Measurements from ENCODE around the gene MELK. TPM values are rescaled to one million over a fixed set of nuclear protein-coding genes. Genes with fewer than 3 reads are reported as not detected.

The MELK gene
- total RNA-seq, 2 donors from 2014 or later = 0.24 to 0.59 TPM

DNA sequence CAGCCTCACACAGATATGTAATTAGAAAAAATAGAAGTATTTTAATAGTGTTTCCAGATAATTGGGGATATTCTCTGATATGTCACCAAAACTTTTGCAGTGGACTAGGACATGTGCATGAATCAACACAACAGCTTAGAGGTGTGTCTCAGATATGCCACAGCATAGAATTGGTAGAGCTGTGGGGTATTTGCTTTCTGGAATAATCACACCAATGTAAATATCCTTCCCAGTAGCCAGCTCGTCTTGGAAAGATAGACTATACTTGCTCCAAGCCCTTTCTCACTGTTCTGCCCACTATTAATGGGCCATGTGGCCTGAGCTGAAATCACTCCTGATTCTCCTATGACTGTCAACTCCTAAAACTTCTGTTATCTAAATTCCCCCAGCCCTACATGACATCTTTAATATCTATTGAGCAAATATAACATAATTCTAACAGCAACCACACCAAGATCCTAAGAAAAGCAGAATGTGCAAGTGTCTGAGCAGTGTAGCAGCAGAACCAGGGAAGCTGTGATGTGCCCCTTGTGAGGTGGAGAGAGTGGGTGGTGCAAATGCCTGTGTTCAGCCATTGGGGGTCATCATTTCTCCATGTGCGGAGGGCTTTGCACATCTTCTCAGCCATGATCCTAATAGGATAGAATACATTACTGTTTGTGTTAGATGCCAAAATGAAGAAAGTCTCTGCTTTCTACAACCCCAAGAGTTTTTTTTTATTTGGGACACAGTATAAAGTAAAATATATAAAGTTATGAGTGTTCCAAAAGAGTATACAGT, 65.0 kb downstream of the MELK start:
- DNase-seq (ENCODE audit: low spot score) = no peak
- no peaks in the 10 kb centered on the region for H3K36me3 ChIP-seq
- H3K27me3 ChIP-seq = no peaks in the 10 kb centered on the region
- H3K4me3 ChIP-seq = no peak overlapping the region
- no peaks in the 10 kb centered on the region for H3K4me1 ChIP-seq
- H3K27ac ChIP-seq = no peak overlapping the region
- H3K9me3 ChIP-seq = no peaks in the 10 kb centered on the region
- TF ChIP-seq, protein P1, sequence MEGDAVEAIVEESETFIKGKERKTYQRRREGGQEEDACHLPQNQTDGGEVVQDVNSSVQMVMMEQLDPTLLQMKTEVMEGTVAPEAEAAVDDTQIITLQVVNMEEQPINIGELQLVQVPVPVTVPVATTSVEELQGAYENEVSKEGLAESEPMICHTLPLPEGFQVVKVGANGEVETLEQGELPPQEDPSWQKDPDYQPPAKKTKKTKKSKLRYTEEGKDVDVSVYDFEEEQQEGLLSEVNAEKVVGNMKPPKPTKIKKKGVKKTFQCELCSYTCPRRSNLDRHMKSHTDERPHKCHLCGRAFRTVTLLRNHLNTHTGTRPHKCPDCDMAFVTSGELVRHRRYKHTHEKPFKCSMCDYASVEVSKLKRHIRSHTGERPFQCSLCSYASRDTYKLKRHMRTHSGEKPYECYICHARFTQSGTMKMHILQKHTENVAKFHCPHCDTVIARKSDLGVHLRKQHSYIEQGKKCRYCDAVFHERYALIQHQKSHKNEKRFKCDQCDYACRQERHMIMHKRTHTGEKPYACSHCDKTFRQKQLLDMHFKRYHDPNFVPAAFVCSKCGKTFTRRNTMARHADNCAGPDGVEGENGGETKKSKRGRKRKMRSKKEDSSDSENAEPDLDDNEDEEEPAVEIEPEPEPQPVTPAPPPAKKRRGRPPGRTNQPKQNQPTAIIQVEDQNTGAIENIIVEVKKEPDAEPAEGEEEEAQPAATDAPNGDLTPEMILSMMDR (IDR thresholded peaks at IDR 0.05) = no peak

GRCh38 chr9:36640771-36641381, 68.2 kb downstream of the MELK start:
- no peaks in the 10 kb centered on the region for H3K4me1 ChIP-seq
- H3K9me3 ChIP-seq = no peaks in the 10 kb centered on the region
- H3K27me3 ChIP-seq = no peaks in the 10 kb centered on the region
- DNase-seq (ENCODE audit: low spot score) = no peak
- H3K4me3 ChIP-seq = no peak overlapping the region
- H3K36me3 ChIP-seq = no peaks in the 10 kb centered on the region
- H3K27ac ChIP-seq = no peak overlapping the region
- TF ChIP-seq, protein P1 (IDR thresholded peaks at IDR 0.05) = no peak

GRCh38 chr9:36642817-36643216, 70.1 kb downstream of the MELK start:
- Histone ChIP-seq H3K27me3 (no peaks in the 10 kb centered on the region), H3K4me3 (no peak overlapping the region), H3K27ac (no peak overlapping the region), H3K4me1 (no peaks in the 10 kb centered on the region), H3K9me3 (no peaks in the 10 kb centered on the region), H3K36me3 (no peaks in the 10 kb centered on the region)
- TF ChIP-seq, protein P1 (IDR thresholded peaks at IDR 0.05) = no peak
- DNase-seq (ENCODE audit: low spot score) = no peak

DNA sequence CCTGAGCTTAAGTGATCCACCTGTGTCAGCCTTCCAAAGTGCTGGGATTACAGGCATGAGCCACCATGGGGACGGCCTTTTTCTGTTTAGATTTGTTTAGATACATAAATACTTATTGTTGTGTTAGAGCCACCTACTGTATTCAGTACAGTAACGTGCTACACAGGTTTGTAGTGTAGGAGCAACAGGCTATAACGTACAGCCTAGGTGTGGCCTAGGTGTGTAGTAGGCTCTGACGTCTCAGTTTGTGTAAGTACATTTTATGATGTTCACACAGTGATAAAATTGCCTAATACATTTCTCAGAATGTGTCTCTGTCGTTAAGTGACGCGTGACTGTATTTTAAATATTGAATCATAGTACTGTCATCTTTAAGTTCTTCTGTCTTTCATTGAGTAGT, 84.1 kb downstream of the MELK start:
- H3K27ac ChIP-seq = no peak overlapping the region
- H3K27me3 ChIP-seq = no peaks in the 10 kb centered on the region
- H3K36me3 ChIP-seq = no peaks in the 10 kb centered on the region
- H3K4me1 ChIP-seq = no peaks in the 10 kb centered on the region
- H3K4me3 ChIP-seq = no peak overlapping the region
- no peaks in the 10 kb centered on the region for H3K9me3 ChIP-seq
- TF ChIP-seq, protein P1 (IDR thresholded peaks at IDR 0.05) = no peak
- no peak for DNase-seq (ENCODE audit: low spot score)

DNA sequence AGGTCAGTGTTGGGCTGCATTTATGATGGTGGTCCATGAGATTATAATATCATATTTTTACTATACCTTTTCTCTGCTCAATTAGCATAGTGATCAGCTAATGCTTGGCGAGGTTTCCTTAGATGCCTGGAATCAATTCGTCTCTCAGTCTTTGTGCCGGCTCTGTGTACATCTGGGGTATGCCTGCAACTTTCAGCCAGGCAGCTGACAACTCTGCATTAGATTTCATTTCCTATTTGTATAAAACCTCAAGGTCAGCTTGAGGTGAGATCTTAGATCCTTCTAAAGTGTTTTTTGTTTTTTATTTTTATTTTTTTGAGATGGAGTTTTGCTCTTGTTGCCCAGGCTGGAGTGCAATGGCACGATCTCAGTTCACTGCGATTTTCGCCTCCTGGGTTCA, 86.8 kb downstream of the MELK start:
- DNase-seq (ENCODE audit: low spot score) = no peak
- H3K27ac ChIP-seq = no peak overlapping the region
- TF ChIP-seq, protein P1 (IDR thresholded peaks at IDR 0.05) = no peak
- H3K4me3 ChIP-seq = no peak overlapping the region
- no peaks in the 10 kb centered on the region for H3K4me1 ChIP-seq
- H3K27me3 ChIP-seq = no peaks in the 10 kb centered on the region
- no peaks in the 10 kb centered on the region for H3K36me3 ChIP-seq
- no peaks in the 10 kb centered on the region for H3K9me3 ChIP-seq
